GM23248 (cell line): ENCODE results near the gene KCNQ2. TPM values are rescaled to one million over a fixed set of nuclear protein-coding genes. Genes with fewer than 3 reads are reported as not detected.

ENCODE experiments used
- DNase-seq: peaks from one replicate; pipeline ENCODE4 v3.0.0-alpha.2; 2015
- H2AFZ ChIP-seq: fragments of 200-600 bp; sonication (generic); 2 replicates; pipeline ENCODE4 v1.6.1; 2016; ENCODE audit warnings: antibody characterized with exemption
- H3F3A ChIP-seq: fragments of 200-600 bp; sonication (generic); 2 replicates; pipeline ENCODE4 v1.6.1; 2016; ENCODE audit warnings: mild to moderate bottlenecking, antibody characterized with exemption, mixed run types; ENCODE audit not compliant: insufficient read depth
- H3K27ac ChIP-seq: fragments of 200-600 bp; sonication (generic); 2 replicates; pipeline ENCODE4 v1.5.1; 2016; ENCODE audit warnings: mild to moderate bottlenecking
- H3K27me3 ChIP-seq: fragments of 200-600 bp; sonication (generic); replicated peaks from 2 replicates; pipeline ENCODE4 v1.6.1; 2016; ENCODE audit warnings: mild to moderate bottlenecking; ENCODE audit not compliant: insufficient read depth
- H3K36me3 ChIP-seq: fragments of 200-600 bp; sonication (generic); 2 replicates; pipeline ENCODE4 v1.6.1; 2016; ENCODE audit warnings: low read depth, mild to moderate bottlenecking
- H3K4me1 ChIP-seq: fragments of 200-600 bp; sonication (generic); 2 replicates; pipeline ENCODE4 v1.6.1; 2016; ENCODE audit warnings: mild to moderate bottlenecking; ENCODE audit not compliant: insufficient read depth
- H3K4me2 ChIP-seq: fragments of 200-600 bp; sonication (generic); one replicate; pipeline ENCODE4 v1.6.1; 2016; ENCODE audit warnings: mild to moderate bottlenecking; ENCODE audit not compliant: unreplicated experiment
- H3K4me3 ChIP-seq: fragments of 200-600 bp; sonication (generic); 2 replicates; pipeline ENCODE4 v1.5.1; 2016; ENCODE audit warnings: mild to moderate bottlenecking
- H3K79me2 ChIP-seq: fragments of 200-600 bp; sonication (generic); 2 replicates; pipeline ENCODE4 v1.6.1; 2016; ENCODE audit warnings: mild to moderate bottlenecking; ENCODE audit not compliant: insufficient read depth
- H3K9ac ChIP-seq: fragments of 200-600 bp; sonication (generic); 2 replicates; pipeline ENCODE4 v1.6.1; 2016; ENCODE audit warnings: mild to moderate bottlenecking
- H3K9me2 ChIP-seq: fragments of 200-600 bp; sonication (generic); 2 replicates; pipeline ENCODE4 v1.6.1; 2016; ENCODE audit warnings: mixed run types, mild to moderate bottlenecking, moderate library complexity; ENCODE audit not compliant: insufficient read depth
- H3K9me3 ChIP-seq: fragments of 200-600 bp; sonication (generic); one replicate; pipeline ENCODE4 v1.6.1; 2017; ENCODE audit warnings: low read depth
- H4K20me1 ChIP-seq: fragments of 200-600 bp; sonication (generic); 2 replicates; pipeline ENCODE4 v1.6.0; 2016; ENCODE audit not compliant: insufficient read depth
- EZH2 ChIP-seq: fragments of 200-600 bp; sonication (generic); IDR thresholded peaks from 2 replicates; pipeline ENCODE4 v1.6.1; 2018; ENCODE audit warnings: antibody characterized with exemption, mild to moderate bottlenecking; ENCODE audit not compliant: insufficient read depth, poor library complexity, severe bottlenecking
- EZH2phosphoT487 ChIP-seq: fragments of 200-600 bp; sonication (generic); IDR thresholded peaks from 2 replicates; pipeline ENCODE4 v1.6.1; 2018; ENCODE audit warnings: antibody characterized with exemption, moderate library complexity, mild to moderate bottlenecking, low read depth; ENCODE audit not compliant: insufficient read depth
- WGBS, 2 experiments: methylation state at CpG; one replicate each; pipeline ENCODE4 v1.1.6; 2015 to 2017; ENCODE audit warnings: low lambda C conversion rate in 2 of 2, low coverage in 1 of 2; ENCODE audit errors: missing lambda C conversion rate in 2 of 2; 5-methylcytosine and 5-hydroxymethylcytosine counted together
- in situ Hi-C: fragments of 300-500 bp; cut with MboI; formaldehyde crosslinking; loops from 2 replicates; pipeline ENCODE4 v1.15.0; 2020
- polyA plus RNA-seq: library from polyadenylated mRNA; unstranded; fragments of >200 nt; fragmentation: Nextera tagmentation; extraction: Ambion mirVana; gene quantifications from 2 replicates; pipeline ENCODE4 v1.2.1, GENCODE V29; 2016
- total RNA-seq: library from RNA; depleted of rRNA; stranded (reverse); fragments of >200 nt; shearing (Covaris generic); gene quantifications from 2 replicates; pipeline ENCODE4 v1.2.3, GENCODE V29; 2014

Gene KCNQ2
- total and polyA plus RNA-seq, 2 experiments from 2014 or later, result 0.38 TPM; not detected in 1

GRCh38 chr20:63396300-63396699 lies 76.2 kb downstream of the KCNQ2 start:
- Histone ChIP-seq H4K20me1 (no peaks in the 10 kb centered on the region), H3K9me3 (no peaks in the 10 kb centered on the region), H3K9me2 (no peaks in the 10 kb centered on the region), H3K4me1 (no peaks in the 10 kb centered on the region), H2AFZ (no peak overlapping the region), H3K79me2 (no peaks in the 10 kb centered on the region), H3K4me2 (no peak overlapping the region), H3F3A (no peaks in the 10 kb centered on the region), H3K36me3 (no peaks in the 10 kb centered on the region), H3K4me3 (no peak overlapping the region), H3K27me3 (peaks cover 24% of the 10 kb centered on the region; the same call in 1 of the 2 replicates), H3K9ac (no peak overlapping the region), H3K27ac (no peak overlapping the region)
- DNase-seq, result no peak
- in situ Hi-C loops, result no loop called here
- no peak for TF ChIP-seq EZH2
- no peak for TF ChIP-seq EZH2phosphoT487
- 70 to 71% methylated on average over 11 to 12 of the region's 12 CpGs for WGBS, 2 experiments

GRCh38 chr20:63395723-63396122 lies 76.7 kb downstream of the KCNQ2 start:
- DNase-seq, result no peak
- H3K36me3 ChIP-seq, result no peaks in the 10 kb centered on the region
- TF ChIP-seq EZH2, result no peak
- TF ChIP-seq EZH2phosphoT487, result no peak
- no peak overlapping the region for H3K27ac ChIP-seq
- no peak overlapping the region for H3K4me2 ChIP-seq
- 31 to 49% methylated on average over 8 to 14 of the region's 14 CpGs for WGBS, 2 experiments
- H4K20me1 ChIP-seq, result no peaks in the 10 kb centered on the region
- in situ Hi-C loops, result no loop called here
- H3K9me3 ChIP-seq, result no peaks in the 10 kb centered on the region
- no peaks in the 10 kb centered on the region for H3K9me2 ChIP-seq
- no peak overlapping the region for H2AFZ ChIP-seq
- no peak overlapping the region for H3K9ac ChIP-seq
- H3K27me3 ChIP-seq, result peaks cover 26% of the 10 kb centered on the region; the same call in 1 of the 2 replicates
- no peaks in the 10 kb centered on the region for H3K4me1 ChIP-seq
- H3F3A ChIP-seq, result no peaks in the 10 kb centered on the region
- H3K79me2 ChIP-seq, result no peaks in the 10 kb centered on the region
- no peak overlapping the region for H3K4me3 ChIP-seq

GRCh38 chr20:63394920-63395455 lies 77.5 kb downstream of the KCNQ2 start:
- no peaks in the 10 kb centered on the region for H3F3A ChIP-seq
- no peak for TF ChIP-seq EZH2phosphoT487
- no peak for TF ChIP-seq EZH2
- no peak overlapping the region for H3K9ac ChIP-seq
- DNase-seq, result no peak
- no peaks in the 10 kb centered on the region for H4K20me1 ChIP-seq
- H3K4me2 ChIP-seq, result no peak overlapping the region
- WGBS, 2 experiments, result 46 to 55% methylated on average over 17 to 22 of the region's 22 CpGs
- H3K27me3 ChIP-seq, result peaks cover 29% of the 10 kb centered on the region; the same call in 1 of the 2 replicates
- no peak overlapping the region for H3K27ac ChIP-seq
- in situ Hi-C loops, result no loop called here
- no peak overlapping the region for H3K4me3 ChIP-seq
- H3K4me1 ChIP-seq, result no peaks in the 10 kb centered on the region
- H3K9me2 ChIP-seq, result no peaks in the 10 kb centered on the region
- H3K9me3 ChIP-seq, result no peaks in the 10 kb centered on the region
- no peak overlapping the region for H2AFZ ChIP-seq
- no peaks in the 10 kb centered on the region for H3K36me3 ChIP-seq
- H3K79me2 ChIP-seq, result no peaks in the 10 kb centered on the region

- no peak overlapping the region for H3K27ac ChIP-seq
- no peaks in the 10 kb centered on the region for H4K20me1 ChIP-seq
- H3K9me3 ChIP-seq, result no peaks in the 10 kb centered on the region
- H3K36me3 ChIP-seq, result no peaks in the 10 kb centered on the region
- H3F3A ChIP-seq, result no peaks in the 10 kb centered on the region
- no peaks in the 10 kb centered on the region for H3K79me2 ChIP-seq
- H3K4me1 ChIP-seq, result no peaks in the 10 kb centered on the region
- in situ Hi-C loops, result no loop called here
- H2AFZ ChIP-seq, result no peak overlapping the region
- no peak for DNase-seq
- no peak for TF ChIP-seq EZH2phosphoT487
- TF ChIP-seq EZH2, result no peak
- peaks cover 29% of the 10 kb centered on the region; the same call in 1 of the 2 replicates for H3K27me3 ChIP-seq
- WGBS, 2 experiments, result 11 to 14% methylated on average over 29 to 32 of the region's 32 CpGs
- no peaks in the 10 kb centered on the region for H3K9me2 ChIP-seq
- H3K4me2 ChIP-seq, result no peak overlapping the region
- H3K4me3 ChIP-seq, result no peak overlapping the region
- H3K9ac ChIP-seq, result no peak overlapping the region
These were observed 78.2 kb downstream of the KCNQ2 start for GRCh38 chr20:63394069-63394919.
